HG03342 (cell line): ENCODE data around the gene UPB1.

Experiments used
- ATAC-seq: cut with Tn5 transposase; IDR thresholded peaks from one replicate; pipeline ENCODE4 v1.9.1; 2021; ENCODE audit warnings: mild to moderate bottlenecking, moderate library complexity; ENCODE audit not compliant: unreplicated experiment

The UPB1 gene

DNA sequence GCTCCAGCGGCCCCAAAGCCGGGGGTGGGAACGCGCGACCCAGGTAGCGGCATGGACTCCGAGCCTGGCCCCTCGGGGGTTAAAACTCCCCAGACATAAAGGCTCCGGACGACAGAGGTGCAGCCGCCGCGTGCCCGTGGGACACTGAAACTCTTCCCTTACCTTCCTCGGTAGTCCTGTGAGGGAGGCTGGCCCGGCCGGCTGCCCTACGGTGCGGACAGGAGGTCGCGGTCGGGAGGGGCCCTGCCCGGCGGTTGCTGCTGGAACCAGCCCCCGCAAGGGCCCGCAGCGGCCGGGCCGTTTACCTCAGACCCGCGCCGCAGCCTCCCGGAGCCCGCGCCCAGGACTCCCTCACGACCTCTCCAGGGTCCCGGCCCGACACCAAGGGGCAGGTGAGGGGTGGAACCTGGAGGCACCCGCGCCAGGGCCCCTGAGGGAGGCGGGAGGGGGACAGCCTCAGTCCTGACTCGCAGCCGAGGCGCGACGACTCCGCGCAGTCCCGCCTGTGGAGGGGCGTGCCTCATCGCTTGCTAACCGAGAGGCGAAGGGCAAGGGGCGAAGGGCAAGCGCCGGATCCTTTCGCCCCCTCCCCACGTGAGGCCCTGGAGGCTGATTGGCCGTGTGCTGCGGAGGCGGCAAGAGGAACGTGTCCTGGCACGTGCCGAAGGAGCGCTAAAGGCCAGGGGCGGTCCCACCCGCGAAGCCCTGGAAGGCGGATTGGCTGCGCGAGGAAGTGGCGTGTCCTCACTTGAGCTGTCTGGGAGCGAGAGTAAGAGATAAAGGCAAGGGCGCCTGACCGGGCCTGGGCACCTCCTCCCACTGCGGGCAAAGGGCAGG is at the start of gene UPB1:
TSS of gene UPB1 (plus strand) at position 805 of the 837 bp plus-strand sequence. CDS start 72 bp downstream, outside the sequence.
- ATAC-seq = no peak

DNA sequence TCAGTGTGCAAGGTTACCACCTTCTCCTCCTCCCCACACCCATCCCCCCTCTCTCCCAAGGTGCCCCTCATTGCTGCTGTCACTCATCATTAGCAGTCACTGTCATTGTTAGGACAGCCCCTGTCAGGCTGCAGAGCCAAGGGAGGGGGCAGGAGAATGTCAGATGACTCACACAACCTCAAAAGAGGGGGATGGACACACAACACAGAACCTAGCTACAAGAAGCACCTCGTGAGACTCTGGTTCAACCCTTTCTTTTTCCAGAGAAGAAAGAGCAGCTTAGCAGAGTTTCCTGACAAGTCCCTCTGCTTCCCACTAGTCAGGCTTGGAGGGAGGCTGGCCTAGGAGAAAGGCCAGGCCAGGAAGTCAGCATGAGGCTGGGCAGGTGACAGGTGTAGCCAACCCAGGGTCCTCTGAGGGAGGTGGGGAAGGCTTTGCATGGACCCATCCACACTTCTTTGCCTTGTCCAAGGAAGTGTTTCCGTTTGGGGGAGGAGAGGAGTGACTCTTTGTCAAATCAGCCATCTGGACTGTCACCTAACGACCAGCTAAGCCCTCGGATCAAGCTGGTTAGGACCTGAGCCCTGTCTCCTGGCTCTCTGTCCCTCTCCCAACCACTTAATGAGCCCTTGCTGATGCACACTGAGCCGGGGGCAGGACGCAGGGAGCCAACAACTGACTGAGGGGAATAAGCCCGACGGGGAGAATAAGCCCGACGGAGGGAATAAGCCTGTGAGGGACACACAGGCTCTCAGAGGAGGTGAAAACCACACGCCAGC is 49.5 kb upstream of the UPB1 start:
- ATAC-seq = no peak

DNA sequence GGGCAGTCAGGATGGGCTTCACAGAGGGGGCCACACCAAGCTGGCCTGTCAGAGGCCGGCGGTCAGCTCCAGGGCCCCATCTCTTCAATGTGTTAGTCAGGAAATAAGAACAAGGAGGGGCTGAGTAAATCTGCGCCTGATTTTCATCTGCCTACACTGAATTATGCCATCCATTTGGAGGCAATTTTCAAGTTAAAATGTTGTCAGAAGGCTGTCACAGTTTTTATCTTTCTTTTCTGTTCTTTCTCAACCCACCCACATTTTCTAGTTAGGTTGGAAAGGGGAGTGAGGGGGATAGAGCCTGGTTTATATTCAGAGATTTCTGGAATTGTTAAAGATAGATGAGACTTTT is 48.9 kb upstream of the UPB1 start:
- ATAC-seq = no peak

DNA sequence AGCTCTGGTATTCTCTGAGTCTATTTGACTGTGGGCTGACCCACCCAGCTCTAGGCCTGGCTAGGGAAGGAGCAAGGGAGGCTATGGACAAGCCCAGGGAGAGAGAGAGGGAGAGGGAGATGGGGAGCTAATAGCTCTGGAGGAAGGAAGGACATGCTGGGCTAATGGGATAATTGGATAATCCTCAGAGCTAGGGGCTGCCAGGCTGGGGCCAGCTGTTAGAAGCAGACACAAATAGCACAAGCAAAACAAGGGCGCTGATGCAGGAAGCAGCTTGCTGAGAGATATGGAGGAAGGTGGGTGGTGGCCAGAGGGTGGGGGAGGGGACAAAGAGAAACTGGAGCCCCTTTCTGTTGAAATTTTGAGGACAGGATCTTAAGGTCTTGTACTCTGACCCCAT is 44.5 kb upstream of the UPB1 start:
- no peak for ATAC-seq

DNA sequence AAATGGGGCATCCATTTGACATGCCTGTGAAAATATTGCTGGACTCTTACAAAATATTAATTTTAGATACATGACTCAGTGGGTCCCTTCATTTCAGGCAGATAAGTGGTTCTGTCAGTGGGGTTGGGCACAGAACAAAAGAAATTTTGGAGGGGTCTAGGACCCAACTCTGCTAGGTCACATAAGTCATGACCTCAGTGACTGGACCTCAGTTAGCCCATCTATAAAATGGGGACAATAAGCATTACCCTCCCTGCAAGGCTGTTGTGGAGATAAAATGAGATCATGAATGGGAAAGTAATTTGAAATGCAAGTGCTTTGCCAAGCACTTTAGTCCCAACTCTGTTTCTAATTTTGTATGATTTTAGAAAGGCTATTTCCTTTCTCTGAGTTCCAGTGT is 44.0 kb upstream of the UPB1 start:
- no peak for ATAC-seq

DNA sequence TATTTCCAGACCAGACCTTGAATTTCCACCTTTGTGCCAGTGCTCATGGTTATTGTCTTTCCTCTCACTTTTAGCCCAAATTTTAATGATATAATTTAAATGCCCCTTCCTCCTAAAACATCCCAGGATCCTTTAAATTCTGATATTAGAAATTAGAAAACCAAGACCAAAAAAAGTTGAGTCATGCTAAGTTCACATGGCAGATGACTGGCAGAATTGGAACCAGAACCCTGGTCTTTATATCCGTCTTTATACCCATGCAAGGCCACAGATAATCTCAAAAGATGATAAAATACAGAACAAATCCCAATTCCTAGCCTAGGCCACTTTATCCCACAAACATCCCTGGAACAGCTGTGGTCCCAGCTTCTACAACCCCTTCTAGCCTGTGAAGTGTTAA is 41.3 kb upstream of the UPB1 start:
- ATAC-seq = no peak

DNA sequence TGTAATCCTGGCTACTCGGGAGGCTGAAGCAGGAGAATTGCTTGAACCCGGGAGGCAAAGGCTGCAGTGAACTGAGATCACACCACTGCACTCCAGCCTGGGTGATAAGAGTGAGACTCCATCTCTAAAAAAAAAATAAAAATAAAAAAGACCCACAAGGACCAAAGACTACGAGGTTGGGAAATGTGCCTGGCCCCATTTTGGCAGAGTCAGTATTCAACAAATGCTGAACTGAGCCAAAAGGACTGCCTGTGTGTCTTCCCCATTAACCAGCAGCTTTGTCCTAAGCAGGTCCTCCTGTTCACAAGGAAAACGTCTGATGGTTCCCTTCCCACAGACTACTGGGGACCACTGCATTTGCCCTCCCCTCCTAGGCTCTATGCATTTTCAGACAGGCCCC is 40.1 kb upstream of the UPB1 start:
- no peak for ATAC-seq

DNA sequence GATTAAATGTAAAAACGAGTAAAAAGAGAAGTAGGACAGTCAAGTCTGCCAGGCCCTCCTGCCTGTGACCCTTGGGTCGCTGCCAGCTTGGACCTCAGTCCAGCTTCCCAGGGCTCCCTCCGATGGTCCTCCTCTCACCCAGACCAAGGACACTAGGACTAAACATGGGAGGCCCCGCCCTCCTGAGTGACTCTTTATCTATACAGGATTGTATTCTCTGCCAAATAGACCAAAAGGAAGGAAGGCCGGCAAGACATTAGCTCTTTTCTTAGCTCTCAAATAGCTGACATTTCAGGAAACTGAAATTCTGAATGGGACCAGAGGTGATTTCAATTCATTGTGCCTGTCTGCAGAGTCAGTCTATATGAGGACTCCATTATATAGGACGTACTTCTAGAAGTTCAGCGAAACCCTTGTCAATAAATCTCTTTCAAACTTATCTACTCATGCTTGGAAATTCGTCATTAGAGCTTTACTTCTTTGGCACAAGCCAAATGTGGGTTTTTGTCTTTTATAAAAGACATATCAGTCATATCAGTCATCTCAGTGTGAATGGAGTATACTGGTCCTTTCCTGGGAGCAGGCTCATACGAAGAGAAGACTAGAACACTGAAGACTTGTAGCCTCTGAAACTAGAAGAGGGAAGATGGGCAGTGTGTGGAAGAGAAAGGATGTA is 39.2 kb upstream of the UPB1 start:
- ATAC-seq = no peak

DNA sequence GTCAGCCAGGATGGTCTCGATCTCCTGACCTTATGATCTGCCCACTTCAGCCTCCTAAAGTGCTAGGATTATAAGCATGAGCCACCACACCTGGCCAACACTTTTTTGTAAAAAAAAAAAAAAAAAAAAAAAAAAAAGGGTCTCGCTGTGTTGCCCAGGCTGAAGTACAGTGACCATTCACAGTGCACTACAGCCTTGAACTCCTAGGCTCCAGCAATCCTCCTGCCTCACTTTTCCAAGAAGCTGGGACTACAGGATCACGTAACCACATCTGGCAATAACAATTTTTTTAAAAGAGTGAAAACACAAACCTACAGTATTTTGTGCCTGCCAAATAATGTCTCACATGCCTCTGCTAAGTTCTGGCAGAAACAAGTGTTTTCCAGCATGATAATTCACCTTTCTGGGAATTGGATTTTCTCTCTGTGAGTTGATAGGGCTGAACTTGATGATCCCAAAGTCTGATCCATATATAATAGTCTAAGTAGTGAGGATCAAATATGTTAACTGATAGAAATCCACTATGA is 37.2 kb upstream of the UPB1 start:
- no peak for ATAC-seq

DNA sequence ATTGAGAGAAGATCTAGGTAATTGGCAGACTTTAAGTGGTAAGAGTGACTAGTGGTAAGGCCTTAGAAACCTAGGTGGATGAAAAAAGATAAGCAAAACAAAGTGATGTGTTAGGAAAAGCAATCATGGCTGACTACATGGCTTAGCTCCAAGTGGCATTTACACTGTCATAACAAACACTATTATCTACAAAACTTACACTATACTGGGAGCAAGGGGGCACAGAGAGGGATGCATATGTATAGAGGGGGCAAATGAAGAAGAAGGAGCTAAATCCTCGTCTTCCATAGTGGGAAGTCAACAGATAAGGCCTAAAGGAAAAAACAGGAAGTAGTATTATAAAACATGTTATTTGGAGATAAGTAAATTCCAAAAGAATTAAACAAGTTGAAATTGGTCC is 35.2 kb upstream of the UPB1 start:
- no peak for ATAC-seq

DNA sequence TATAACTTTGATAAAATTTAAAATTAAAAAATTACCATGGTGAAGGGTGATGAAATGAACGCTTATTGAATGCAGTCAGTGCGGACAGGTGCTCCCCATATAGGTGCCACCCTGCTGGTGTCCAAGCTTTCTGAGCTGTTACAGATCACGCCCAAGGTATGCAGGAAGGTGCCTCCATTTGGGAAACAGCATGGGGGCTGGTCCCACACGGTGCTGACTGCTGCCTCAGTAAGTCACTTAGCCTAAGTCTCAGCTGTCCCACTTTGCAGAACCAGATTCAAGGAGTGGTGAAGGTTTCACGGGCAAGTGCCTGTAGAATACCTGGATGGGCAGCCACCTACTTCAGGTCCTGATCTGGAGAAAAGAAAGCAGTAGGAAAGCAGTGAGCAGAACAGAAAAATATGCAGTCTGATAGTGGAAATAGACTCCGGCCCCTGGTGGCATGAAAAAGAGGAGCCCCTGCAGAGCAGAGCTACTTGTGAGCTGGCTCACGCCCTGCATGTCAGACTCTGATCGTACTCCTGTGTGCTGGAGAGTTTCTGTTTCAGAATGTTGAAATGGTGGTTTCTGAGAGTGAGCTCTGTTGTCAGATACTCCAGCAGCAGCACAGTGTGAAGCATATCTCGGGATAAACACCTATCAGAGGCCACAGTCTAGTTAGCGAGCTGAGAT is 34.6 kb upstream of the UPB1 start:
- no peak for ATAC-seq

DNA sequence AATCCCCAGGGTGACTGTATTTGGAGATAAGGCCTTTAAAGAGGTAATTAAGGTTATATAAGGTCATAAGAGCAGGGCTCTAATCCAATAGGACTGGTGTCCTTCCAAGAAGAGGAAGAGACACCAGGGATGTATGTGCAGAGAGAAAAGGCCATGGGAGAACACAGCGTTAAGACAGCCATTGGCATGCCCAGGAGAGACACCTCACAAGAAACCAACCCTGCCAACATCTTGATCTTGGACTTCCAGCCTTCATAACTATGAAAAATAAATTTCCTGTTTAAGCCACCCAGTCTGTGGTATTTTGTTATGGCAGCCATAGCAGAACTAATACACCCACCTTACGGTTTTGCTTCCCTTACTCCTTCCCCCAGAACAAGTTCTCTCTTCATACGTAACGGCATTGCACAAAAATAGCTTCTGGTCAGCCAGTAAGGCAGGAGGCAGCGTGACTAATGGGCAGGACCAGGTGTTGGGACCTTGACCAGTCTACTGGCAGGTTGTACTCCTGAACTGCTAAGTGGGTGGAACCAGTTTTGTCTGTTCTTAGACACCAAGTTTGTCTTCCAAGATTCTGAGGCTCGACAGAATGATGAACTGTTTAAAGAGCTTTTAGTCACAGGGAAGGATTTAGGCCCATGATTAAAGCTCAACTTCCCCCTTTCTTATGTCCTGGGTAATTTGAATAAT is 31.9 kb upstream of the UPB1 start:
- ATAC-seq = no peak

DNA sequence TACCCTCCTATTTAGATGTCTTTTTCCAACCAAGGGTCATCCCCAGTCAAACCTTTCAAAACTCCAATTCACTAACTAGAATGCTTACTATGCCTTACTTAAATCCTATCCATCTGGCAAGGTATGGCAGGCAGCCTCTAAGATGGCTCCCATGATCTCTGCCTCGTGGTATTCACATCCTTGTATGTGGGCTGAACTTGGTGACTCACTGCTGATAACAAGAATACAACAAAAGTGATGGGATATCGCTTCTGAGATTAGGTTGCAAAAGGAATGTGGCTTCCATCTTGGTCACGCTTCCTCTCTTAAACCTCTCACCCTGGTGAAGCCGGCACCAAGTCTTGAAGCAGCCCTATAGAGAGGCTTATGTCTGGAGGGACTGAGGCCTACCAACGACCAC is 29.6 kb upstream of the UPB1 start:
- ATAC-seq = no peak

DNA sequence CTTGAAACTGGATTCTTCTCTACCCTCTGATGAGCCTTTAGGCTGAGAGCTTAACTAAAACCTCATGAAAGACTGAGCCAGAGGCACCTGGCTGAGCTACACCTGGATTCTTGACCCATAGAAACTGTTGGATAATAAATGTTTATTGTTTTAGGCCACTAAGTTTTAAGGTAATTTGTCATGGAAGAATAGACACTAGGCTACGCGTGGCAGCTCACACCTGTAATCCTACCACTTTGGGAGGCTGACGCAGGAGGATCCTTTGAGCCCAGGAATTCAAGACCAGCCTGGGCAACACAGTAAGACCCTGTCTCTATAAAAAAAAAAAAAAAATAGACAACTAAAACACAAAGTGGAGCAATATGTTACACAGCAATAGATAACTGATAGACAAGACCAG is 29.2 kb upstream of the UPB1 start:
- no peak for ATAC-seq

DNA sequence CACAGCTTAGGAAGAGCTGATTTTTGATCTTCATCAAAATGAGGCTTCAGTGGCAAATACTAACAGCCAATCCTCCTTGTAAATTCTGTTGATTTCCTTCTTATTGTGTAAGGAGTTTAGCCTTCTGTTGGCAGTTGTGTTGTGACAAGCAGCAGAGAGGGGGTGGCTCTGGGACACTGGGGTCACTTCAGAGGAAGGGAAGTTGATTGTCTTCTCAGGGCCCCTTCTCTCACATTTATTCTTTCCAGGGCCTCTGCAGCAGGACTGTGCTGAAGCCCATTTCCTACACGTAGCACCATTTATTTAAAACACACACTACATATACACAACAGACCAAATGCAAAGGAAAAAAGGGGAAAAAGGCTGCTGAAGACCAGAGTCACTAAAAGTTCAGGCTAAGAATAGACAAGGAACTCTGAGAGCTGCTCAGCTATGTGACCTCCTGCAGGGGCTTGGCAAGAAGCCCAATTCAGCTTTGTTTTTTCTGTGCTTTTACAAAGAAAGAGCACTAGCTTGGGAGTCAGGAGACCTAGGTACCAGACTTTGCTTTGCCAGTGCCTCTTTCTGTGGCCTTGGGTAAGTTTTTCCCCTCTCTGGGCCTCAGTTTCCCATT is 28.3 kb upstream of the UPB1 start:
- ATAC-seq = no peak

DNA sequence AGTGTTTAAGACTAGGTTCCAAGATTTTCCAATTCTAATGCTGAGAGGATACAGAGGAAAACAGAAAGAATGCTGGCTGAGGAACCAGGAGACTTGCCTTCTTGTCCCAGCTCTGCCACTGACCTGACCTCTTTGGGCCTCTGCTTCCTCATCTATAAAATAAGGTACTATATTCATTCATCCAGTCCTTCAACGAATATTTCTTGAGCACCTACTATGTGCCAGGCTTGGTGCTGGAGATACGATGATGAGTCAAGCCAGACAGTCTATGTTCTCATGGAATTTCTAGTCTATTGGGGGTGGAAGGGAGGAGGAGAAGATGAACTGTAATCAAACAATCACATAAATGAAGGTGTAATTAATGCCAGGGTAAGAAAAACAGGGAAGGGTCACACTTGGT is 27.8 kb upstream of the UPB1 start:
- ATAC-seq = no peak

DNA sequence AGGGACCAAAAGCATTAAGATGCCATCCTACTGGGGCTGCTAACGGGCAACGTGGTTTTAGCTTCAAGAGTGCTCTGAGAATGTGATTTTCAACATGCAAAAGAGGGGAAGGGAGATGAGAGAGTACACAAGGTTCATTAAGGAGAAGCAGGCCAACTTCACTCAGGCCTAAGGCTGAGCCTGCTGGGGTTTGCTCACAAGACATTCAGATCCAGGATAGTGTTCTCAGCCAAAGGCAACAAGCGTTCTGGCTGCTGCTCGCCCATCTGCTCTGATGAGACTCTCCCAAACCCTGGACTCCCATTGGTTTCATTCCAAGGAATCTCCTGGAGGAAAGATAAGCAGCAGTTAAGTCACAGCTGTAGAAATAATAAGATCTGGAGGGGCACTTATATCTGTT is 23.6 kb upstream of the UPB1 start:
- no peak for ATAC-seq

DNA sequence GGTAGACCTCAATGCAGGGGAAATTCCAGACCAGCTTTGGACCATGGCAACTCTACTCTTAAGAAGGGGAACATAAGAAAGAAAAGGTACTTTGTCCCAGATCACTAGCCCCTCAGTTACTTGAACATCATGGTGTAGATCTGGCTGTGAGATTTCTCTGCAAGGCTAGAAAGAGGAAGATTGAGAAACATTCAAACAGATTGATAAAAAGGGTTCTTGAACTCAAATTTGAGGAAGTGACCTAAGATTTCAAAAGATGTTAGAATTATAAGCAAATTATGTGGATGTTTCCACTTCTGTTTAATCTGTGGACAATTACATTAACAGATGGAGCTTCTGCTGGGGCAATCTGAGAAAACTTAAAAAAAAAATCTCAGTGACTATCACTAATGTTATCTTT is 21.8 kb upstream of the UPB1 start:
- no peak for ATAC-seq

DNA sequence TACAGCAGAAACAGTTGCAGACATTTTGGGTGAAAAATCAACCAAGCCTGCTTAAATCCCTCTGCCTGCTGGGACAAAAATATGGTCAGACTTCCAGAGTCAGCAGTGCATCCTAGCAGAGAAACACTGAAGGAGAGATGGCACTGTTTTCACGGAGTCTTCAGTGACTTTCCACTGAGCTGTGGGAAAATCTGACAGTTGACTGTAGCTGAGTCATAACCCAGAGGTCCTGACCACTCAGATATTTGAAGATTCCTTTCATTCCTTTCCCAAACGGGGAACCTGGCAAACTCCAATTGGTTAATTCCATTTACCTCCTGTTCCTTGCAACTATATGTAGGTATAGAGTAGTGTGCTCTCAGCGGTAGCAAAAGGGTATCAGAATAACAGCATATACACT is 20.9 kb upstream of the UPB1 start:
- no peak for ATAC-seq

DNA sequence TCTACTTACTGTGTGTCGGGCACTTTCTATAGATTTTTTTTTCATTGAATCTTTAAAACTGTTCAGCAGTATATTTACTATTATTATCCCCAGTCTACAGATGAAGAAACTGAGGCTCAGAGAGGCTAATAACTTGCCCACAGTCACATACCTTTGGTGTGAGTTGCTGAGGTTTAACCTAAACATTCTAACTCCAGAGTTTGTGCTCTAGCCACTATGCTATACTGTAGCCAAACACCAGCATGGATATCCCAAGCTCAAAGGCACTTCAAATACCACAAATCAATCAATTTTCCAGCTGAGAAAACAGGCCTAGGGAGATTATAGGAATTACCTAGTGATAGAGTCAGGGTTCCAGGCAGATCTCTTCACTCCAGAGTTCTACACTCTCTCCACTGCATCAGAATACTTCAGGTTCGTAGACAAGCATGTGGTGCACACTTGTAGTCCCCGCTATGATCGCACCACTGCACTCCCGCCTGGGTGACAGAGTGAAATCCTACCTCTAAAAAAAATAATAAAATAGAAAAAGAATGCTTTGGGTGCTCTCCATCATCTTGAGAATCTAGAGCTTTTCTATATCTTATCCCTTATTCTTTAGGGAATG is 20.4 kb upstream of the UPB1 start:
- ATAC-seq = no peak
